ENCODE measurements around the gene CDK6.

DNA sequence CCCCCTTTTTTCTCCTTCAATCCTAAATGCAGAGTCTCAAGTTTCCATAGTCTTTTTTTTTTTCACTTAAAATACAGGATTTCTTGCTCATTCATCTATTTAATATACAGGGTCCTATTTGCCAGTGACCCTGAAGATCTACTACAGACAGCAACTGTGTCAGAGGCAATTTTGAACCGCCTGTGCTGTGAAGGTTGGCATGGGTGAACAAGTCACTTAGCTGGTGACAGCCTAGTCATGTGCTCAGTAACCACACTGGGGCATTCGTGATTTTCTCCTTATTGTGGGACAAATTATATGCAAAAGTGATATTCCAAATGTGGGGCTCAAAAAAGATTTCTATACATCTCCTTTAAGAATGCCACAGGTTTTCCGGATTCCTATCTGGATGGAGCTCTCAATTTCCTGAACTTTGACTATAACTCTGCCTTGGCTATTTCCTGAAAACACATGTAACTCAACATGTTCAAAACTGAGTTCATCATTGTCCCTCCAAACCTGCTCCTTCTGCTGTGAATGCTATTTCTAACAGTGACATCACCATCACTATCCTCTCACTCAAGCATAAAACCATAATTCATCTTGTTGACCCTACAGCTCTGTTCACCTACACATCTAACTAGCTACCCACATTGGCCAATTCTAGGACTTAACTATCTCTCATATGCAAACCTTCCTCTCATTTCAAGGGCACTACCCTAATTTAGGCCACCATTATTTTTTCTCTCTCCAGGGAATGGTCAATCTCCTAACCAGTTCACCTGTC lies 36.7 kb downstream of the CDK6 start:
- TF ChIP-seq, protein P1, sequence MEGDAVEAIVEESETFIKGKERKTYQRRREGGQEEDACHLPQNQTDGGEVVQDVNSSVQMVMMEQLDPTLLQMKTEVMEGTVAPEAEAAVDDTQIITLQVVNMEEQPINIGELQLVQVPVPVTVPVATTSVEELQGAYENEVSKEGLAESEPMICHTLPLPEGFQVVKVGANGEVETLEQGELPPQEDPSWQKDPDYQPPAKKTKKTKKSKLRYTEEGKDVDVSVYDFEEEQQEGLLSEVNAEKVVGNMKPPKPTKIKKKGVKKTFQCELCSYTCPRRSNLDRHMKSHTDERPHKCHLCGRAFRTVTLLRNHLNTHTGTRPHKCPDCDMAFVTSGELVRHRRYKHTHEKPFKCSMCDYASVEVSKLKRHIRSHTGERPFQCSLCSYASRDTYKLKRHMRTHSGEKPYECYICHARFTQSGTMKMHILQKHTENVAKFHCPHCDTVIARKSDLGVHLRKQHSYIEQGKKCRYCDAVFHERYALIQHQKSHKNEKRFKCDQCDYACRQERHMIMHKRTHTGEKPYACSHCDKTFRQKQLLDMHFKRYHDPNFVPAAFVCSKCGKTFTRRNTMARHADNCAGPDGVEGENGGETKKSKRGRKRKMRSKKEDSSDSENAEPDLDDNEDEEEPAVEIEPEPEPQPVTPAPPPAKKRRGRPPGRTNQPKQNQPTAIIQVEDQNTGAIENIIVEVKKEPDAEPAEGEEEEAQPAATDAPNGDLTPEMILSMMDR (IDR thresholded peaks at IDR 0.05; ENCODE audit: borderline replicate concordance, extremely low read depth, low read length, poor library complexity, severe bottlenecking), result no peak
- no peak for TF ChIP-seq EZH2 (IDR thresholded peaks at IDR 0.05; ENCODE audit: borderline replicate concordance, low read depth, low read length, severe bottlenecking)
